ENCODE data around the gene HIVEP3.

GRCh38 chr1:41758904-41759548, 159.7 kb downstream of the HIVEP3 start:
- no peak for TF ChIP-seq REST (IDR thresholded peaks at IDR 0.05; ENCODE audit: low read depth)
- no peak for TF ChIP-seq EP300 (IDR thresholded peaks at IDR 0.05; ENCODE audit: borderline replicate concordance)
- no peak for TF ChIP-seq EGR1 (IDR thresholded peaks at IDR 0.05)
- TF ChIP-seq NFIC (IDR thresholded peaks at IDR 0.05): no peak
- no peak for TF ChIP-seq CEBPB (IDR thresholded peaks at IDR 0.05)
- no peak for TF ChIP-seq MAX (IDR thresholded peaks at IDR 0.05)
- TF ChIP-seq RAD21 (IDR thresholded peaks at IDR 0.05; ENCODE audit: low read depth): no peak
- TF ChIP-seq ZBTB7A (IDR thresholded peaks at IDR 0.05; ENCODE audit: low read depth): no peak
- TF ChIP-seq FOXM1 (IDR thresholded peaks at IDR 0.05; ENCODE audit: borderline replicate concordance, low read depth): no peak
- no peak for TF ChIP-seq YY1 (IDR thresholded peaks at IDR 0.05; ENCODE audit: low read depth)
- TF ChIP-seq USF1 (IDR thresholded peaks at IDR 0.05): no peak
- TF ChIP-seq CREB1 (IDR thresholded peaks at IDR 0.05; ENCODE audit: low read depth): no peak
